GM18870 (cell line): ENCODE results near the gene HS3ST5.

Experiments
- ATAC-seq: cut with Tn5 transposase; IDR thresholded peaks from one replicate; pipeline ENCODE4 v1.9.1; 2021; ENCODE audit warnings: moderate library complexity; ENCODE audit not compliant: unreplicated experiment

Gene HS3ST5

DNA sequence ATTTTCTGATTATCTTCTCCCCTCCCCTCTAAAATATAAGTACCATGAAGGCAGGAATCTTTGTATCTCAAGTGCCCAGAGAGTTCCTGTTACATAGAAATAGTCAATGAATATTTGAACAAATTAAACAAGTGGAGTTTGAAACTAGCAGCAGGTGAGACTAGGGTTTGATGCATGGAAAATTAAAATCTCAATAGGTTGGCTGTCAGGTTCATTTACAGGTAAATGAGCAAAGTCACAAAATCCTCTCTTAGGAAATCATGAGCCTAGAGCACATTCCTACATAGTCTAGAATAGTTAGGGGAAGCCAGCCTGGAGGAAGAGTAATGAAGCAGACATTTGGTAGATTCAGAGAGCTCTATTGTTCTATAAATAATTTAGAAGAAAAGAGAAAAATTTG, 140.4 kb downstream of the HS3ST5 start:
- ATAC-seq = no peak

DNA sequence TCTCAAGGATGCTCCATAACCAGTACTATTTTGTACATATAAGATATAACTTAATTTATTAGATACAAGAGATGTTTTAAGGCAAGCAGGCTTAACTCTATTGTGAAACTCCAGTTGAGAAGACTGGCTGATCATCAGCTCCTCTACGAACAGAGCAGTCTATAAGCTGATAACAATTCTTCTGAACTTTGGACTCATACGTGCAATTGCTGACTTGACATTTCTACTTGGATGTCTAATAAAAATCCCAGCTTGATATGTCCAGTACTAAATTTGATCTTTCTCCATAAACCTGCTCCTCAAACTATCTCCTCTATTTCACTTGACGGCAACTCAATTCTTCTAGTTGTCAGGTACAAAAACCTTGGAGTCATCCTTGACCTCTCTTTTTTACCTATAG, 141.9 kb downstream of the HS3ST5 start:
- no peak for ATAC-seq

DNA sequence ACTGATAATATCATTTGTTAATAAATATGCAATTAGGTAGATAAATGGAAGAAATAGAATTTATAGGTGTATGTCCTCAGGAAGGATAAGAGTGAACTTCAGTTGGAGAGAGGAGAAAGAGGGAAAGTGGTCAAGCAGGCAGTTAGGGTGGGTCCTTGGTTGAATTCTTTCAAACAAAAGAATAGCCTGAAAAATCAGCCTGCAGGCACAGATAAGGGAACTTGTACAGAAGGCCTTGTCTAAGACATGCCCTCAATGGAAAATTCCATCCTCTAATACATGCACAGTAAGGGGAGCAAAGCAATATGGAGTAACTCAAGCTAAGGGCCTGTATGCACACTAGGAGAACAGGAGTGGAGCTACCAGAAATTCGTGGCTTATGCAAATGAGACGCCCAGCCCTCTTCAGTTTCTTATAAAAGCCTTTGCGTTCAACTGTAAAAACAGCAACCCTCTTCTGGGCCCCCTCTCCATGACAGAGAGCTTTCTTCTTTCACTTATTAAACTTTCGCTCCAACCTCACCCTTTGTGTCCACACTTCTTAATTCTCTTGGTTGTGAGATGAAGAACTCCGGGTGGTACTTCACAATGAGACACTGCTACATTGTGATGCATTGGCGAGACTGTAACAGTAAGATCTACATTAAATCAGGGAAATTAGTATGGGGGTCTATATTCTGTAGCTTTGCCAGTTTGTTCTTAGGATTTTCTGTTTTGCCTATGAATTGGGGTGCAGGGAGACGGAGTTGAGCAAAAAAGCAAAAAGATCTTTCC, 147.0 kb downstream of the HS3ST5 start:
- ATAC-seq = no peak

DNA sequence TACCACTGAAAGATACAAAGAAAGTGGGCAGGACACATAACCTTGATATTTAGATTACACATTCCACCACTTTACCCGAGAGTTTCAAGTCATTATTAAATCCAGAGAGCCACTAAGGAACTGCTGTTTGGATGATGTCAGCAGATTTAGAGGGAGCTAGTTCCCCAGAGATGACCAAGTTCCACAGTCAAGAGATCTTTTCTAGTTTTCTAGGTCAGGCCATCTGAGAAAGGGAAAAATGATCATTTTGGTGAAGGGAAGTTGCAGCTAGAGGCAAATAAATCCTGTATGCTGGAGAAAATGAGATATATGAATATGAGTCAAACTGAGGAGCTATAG, 147.8 kb downstream of the HS3ST5 start:
- no peak for ATAC-seq

DNA sequence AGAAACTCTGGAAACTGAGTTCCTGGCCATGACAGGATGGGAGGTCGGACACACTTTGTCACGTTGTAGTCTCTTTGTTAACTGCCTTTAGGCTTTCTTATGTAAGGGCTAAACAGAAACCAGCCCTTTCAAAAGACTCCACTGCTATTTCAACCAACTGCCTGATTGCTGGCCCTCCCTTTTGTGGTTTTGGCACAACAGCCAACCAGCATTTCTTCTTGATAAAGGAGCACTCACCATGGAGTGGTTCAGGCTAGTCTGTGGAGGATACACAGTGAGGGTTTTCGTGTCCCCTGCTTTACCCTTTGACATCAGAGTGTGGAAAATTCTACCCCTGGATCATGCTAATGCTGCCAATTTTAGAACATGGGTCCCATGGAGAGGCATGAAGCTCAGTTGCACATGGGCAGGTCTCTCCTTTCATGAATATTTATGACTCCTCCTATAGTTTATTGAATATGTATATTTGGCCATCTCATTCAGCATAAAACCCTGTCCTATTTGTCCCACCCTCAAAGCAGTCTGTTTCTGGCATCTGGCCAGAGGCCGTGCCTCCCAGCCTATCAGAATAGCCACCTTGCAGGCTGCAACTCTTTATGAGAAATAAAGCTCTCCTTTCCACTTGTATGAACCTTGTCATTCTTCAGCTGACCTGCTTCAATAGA, 148.3 kb downstream of the HS3ST5 start:
- no peak for ATAC-seq

DNA sequence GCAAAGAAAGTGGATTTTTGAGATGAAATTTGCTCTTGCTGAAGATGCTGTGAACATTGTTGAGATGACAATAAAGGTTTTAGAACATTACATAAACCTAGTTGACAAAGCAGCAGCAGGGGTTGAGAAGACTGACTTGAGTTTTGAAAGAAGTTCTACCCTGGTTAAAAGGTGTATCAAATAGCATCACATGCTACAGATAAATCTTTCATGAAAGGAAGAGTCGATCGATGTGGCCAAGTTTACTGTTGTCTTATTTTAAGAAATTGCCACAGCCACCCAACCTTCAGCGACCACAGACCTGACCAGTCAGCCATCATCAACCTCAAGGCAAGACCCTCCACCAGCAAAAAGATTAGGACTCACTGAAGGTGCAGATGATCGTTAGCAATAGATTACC, 155.3 kb downstream of the HS3ST5 start:
- no peak for ATAC-seq

DNA sequence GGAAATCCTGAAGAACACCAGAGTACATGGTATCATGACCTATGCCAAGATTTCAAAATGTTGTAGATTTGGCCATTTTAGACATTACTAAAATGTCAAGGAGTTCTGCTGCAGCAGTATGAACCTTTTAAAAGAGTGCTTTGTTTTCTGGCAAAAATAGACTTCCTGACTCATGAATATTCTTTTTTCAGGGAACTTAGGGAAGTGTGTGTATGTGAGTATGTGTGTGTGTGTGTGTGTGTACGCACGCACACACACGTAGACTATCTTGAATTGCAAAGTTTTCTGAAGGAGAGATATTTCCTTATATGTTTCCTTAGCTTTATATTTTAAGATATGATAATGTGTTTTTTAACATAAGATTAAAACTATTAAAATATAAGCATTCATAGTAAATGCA, 161.2 kb downstream of the HS3ST5 start:
- no peak for ATAC-seq

DNA sequence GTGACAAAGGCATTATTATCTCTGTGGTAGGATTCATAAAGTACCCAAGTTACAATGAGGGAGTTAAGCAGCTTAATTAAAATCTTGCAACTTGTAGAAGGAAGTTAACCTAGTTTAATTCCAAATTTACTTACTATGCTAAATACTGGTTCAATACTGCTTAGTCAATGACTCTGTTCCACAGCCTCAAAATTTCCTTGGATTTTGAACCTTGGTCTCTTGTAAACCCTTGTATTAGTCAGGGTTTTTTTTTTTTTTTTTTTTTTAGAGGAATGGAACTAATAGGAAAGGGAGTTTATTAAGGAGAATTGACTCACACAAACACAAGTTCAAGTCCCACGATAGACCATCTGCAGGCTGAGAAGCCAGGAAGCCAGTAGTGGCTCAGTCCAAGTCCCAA, 163.4 kb downstream of the HS3ST5 start:
- ATAC-seq = no peak

DNA sequence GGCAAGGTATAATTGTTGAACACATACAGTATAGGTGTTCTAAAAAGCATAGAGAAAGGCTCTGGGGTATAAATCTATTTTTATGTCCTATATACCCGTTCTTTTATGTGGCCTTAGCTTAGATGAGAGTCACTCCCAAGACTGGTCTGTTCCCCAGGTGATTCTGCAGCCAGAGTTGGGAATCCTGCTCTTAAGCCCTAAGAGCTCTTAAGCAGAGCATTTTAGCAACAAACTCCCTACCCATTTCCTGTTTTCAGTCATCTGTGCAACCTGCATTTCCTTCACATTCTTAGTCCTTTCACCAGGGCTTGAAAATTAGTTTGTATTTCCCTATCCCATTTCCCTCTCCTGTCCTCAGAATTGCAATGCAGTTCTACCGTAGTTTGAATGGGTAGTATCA, 166.1 kb downstream of the HS3ST5 start:
- no peak for ATAC-seq

DNA sequence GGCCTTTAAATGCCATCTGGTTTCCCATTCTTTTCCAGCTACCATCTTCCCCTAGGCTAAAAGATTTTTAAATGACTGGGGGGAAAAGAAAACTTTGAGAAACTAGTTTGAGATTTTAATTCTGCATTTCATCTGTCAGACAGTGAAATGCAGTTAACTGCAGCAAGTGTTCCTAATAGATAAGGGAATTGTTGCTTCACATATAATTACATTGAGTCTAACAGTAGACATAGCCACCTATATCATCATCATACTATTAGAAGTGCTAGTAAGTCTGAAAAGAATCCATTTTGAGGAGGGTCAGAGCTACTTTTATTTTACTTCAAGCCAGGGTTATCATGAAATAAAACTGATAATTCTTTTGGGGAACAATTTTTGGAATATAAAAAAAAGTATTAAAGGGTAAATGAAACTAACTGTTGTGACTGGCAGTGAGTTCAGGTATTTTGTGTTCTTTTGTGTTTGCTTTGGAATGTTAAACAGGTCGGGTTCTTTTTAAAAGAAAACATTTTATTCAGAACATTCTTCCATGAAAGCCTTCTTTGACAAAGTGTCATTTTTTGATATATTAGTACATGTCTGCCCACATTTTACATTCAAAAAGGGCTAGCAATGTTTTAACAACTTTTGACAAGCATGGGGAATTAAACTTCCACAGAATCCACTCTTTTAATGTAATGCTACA, 170.1 kb downstream of the HS3ST5 start:
- ATAC-seq = no peak

DNA sequence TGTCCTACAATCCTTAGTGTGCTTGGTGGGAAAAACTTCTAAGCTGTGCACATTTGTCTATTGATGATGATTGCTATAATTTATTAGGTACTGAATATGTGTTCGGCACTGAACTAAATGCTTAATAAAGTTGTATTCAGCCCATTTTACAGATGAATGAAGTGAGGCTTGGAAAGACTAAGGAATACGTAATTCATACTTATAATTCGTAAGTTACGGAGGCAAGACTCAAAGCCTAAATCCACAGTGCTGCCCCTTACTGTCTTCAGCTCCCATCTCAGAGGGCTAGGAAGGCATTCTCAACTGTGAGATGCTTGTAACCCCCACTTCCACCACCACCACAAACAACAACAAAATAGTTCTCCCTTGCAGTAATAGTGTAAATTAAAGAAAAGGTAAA, 171.3 kb downstream of the HS3ST5 start:
- no peak for ATAC-seq

DNA sequence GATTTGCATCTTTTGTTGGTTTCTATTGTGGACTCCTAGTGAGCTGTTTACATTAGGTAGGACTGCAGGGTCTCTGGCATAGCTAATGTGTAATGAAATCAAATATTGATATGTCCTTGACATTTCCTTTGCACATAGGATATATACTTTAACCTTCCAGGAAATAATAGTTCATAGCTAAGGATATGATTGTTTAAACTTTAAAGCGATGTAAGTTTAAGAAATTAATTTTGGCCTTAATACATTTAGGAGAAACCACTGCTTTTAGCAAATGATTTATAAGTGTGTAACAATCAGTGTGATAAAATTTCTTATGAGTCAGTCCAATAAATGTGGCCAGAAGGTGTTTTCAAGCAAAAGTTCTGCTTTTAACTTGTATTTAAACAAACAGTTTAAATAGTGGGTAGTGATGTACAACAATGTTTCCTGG, 171.8 kb downstream of the HS3ST5 start:
- ATAC-seq = no peak

DNA sequence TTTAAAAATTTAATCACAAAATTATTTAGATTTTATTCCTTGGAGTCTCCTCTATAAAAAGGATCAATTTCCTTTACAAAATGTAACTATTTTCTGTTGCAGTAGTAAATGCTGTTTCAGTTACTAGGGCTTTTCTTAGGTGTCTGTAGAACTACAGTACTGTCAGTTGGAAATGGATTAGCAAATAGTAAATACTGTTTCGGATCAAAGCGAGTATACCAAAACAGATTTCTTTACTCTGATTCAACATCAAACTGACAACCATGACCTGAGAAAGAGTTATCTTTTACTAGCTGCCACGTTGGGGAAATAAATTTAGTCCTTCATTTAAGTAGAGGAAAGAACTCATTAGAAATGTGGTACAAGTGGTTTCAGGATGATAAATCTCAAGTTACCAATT, 172.5 kb downstream of the HS3ST5 start:
- no peak for ATAC-seq

DNA sequence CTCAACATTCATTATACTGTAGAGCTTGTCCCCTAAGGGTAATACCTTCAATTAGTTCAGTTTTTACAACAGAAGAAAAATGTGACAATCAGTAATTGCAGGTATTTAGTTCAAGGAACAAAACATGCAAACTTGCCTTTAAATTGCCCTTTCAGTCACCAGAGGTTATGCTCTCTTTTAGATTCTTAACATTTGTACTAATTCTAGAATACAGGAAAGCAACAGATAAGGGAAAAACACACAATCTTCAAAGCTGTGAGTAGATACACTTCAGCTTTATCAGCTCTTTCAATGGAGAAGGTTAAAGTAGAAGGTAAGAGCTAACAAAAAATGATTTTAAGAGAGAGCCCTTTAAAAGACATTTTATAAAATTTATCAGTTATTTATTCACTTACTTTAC, 173.1 kb downstream of the HS3ST5 start:
- no peak for ATAC-seq

DNA sequence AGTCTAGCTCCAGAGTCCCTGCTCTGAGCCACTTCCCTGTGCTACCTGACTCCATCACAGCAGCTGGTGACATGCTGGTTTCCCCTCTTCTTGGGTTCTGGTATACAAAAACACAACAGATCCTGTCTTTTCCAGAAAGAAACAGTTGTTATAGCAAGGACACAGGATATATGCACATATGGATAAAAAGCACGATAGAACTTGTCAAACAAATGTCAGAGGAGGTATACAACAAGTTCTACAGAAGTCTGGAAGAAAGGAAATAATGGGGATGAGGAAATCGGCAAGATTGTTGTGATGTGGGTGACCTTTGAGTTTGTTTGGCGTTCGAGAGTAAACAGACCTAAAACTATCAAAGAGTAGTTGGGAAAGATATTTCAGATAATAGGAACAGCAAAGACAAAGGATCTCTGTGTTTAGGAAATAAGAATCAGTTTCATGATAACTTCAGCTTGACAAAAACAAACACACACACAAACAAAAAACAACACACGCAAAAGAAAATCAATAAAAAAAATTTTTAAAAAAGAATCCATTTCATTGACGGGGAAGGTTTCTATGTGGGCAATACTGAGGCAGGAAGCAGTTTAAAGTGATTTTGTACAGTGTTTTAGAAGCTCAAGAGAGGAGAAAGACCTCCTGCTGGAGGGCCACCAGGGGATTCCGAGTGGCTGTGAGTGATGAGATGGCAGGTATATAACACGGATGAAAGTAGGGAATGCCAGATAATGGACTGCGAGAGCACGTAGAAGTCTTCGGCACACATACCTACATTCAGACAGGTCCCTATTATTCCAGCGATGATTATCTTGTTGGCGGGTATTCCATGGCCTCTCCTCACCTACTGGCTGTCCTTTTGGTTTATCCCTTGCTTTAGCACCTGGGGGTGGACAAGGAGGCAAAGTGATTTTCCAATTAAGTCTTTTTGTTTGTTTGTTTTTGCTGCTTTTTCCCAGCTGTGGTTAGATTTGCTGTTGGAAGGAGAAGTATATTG, 174.9 kb downstream of the HS3ST5 start:
- no peak for ATAC-seq

DNA sequence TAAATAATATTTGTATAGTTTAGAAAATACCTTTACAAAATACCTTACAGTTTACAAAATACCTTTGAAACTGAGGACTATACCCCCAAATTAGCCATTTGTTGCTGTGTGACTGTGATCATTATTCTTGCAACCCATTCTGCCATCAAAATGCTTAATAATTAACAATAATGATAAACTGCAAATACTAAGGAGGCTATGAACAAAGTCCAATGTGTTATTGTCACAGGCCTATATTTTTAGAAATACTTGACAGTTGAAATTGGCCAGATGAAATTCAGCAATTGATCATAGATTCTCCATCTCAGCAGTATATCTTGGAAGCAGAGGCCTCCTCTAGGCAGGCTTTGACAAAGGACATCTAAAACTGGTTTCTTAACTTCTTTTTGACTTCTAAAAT, 178.6 kb downstream of the HS3ST5 start:
- ATAC-seq = no peak

DNA sequence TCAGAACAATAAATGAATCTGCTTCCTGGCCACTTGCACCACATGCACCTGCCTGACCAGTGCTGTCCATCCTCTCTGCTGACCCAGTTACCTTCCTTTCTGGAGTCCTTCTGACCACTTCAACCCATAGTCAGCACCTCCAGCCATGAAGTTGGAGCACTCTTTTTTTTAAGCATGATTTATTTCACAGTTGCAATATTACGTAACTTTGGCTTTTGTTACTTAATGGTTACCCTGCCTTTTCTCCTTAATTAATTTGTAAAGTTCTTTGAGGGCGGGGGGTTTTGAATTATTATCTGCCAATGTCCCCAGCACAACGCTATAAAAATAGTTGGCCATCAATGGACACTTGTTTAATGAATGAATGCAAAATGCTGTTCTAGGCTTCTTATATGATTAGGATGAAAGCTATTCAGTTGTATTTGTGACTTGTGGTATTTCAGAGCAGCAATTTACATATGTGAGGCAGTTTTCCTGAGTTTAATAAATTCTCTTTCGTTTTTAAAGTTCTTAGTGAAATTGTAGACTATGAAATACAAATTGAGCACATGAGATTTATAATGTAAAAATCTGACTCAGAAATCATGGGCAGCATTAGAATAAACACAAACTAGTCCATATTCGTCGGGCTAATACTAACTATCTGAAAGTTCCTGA, 180.0 kb downstream of the HS3ST5 start:
- ATAC-seq = no peak

DNA sequence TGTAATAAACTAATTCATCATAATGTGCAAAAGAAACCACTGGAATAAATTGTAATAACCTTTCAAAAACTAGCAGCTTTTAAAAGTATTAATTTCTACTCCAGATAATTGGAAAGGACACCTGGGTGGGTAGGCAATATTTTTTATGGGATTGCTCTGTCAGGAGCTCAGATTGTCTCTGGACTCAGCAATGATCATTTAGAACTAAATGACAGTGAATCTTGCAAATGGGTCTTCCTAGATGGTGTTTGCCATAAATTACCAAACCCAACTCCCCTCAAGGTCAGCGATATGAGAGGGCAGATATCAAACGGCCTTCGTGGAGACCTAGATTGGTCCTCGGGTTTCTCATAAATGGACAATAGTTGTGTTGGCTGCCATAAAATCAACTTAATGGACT, 181.9 kb downstream of the HS3ST5 start:
- ATAC-seq = no peak

DNA sequence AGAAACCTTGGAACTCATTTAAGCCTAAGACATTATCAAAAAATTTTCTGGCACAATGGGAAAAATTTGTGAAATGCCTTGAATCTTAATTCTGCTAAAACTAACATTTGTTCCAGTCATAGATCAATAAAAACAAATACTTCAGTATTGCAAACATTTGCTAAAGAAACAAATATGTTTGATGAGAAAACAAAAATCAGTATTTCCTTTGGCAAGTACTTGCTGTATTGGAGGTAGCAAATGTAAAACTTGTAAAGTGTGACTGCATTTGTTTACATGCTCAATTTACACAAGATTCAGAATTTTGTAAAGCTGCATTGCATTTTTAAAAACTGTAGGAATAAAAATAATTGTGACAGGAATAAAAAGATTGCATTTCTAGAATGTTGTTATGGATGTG, 183.1 kb downstream of the HS3ST5 start:
- no peak for ATAC-seq

DNA sequence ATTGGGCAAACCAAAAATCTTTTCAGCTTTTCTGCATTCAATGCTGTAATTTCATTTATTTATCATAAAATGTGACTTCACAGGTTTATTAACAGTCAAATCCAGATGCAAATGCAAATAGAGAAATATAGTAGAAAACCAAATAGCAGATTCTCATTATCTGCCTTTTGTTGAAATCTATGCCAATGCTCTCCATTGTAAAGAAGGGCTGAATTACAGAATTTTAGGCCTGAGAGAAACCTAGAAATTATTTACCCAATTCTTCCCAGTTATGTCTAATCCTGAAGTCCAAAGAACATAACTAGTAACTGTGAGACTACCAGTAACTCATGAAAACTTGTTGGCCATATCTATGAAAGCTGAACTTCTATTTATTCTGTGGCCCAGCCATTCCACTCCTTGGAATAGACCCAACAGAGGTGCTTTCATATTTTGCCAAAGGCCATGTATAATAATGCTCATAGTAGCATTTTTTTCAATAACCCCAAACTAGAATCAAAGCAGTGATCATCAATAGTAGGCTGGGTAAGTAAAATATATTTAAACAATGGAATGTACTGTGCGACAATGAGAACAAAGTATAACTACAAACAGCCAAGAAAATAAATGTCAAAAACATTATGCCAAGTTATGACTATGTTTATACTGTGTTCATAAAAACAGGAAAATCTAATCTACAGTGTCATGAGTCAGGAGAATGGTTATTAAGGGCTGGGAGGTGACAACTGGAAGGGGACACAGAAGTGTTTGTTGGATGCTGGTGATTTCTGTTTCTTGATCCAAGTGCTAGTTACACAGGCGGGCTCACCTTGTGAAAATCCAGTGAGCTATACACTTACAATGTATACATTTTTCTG, 183.8 kb downstream of the HS3ST5 start:
- no peak for ATAC-seq
